PC-9 (cell line): ENCODE results near the gene TINAG. TPM values are rescaled to one million over a fixed set of nuclear protein-coding genes. Genes with fewer than 3 reads are reported as not detected.

Source experiments
- BruUV-seq: library from RNA; stranded (reverse); fragments of 400-500 nt; replicated peaks from 2 replicates; lab custom pipeline; 2021; lab: Mats Ljungman, UMichigan
- CTCF ChIA-PET: fragments of 300-600 bp; sonication (Branson Sonifier 250); formaldehyde crosslinking; loops from one replicate; lab custom pipeline; 2022; ENCODE audit warnings: antibody characterized with exemption; lab: Charles Lee
- POLR2A ChIA-PET: fragments of 300-600 bp; sonication (Branson Sonifier 250); formaldehyde crosslinking; loops from one replicate; lab custom pipeline; 2022; ENCODE audit warnings: antibody characterized with exemption; ENCODE audit not compliant: unreplicated experiment; lab: Charles Lee
- DNase-seq, 2 experiments: peaks; one replicate each; pipeline versions ENCODE4 v3.0.0 to v3.0.0-alpha.2; 2015 to 2022; ENCODE audit warnings: mixed read lengths in 1 of 2
- H2AFZ ChIP-seq: fragments of 200-600 bp; sonication (generic); 2 replicates; pipeline ENCODE4 v1.8.1; 2017; ENCODE audit warnings: antibody characterized with exemption
- H3F3A ChIP-seq: fragments of 200-600 bp; sonication (generic); 2 replicates; pipeline ENCODE4 v1.8.1; 2017; ENCODE audit warnings: antibody characterized with exemption, mild to moderate bottlenecking, low read depth; ENCODE audit not compliant: insufficient read depth
- H3K27ac ChIP-seq: fragments of 200-600 bp; sonication (generic); 2 replicates; pipeline ENCODE4 v1.6.1; 2016; ENCODE audit warnings: mixed run types
- H3K27me3 ChIP-seq: fragments of 200-600 bp; sonication (generic); 2 replicates; pipeline ENCODE4 v1.6.1; 2016; ENCODE audit warnings: low read depth, mixed run types; ENCODE audit not compliant: insufficient read depth
- H3K36me3 ChIP-seq: fragments of 200-600 bp; sonication (generic); 2 replicates; pipeline ENCODE4 v1.6.1; 2016; ENCODE audit warnings: low read depth, mixed run types
- H3K4me1 ChIP-seq: fragments of 200-600 bp; sonication (generic); replicated peaks from 2 replicates; pipeline ENCODE4 v1.6.1; 2016; ENCODE audit warnings: mixed run types; ENCODE audit not compliant: insufficient read depth
- H3K4me2 ChIP-seq: fragments of 200-600 bp; sonication (generic); 2 replicates; pipeline ENCODE4 v1.6.1; 2017; ENCODE audit warnings: mixed run types
- H3K4me3 ChIP-seq: fragments of 200-600 bp; sonication (generic); 2 replicates; pipeline ENCODE4 v1.6.1; 2016; ENCODE audit warnings: mixed run types
- H3K79me2 ChIP-seq: fragments of 200-600 bp; sonication (generic); 2 replicates; pipeline ENCODE4 v1.6.1; 2017; ENCODE audit warnings: low read depth, mixed run types
- H3K9me2 ChIP-seq: fragments of 200-600 bp; sonication (generic); 2 replicates; pipeline ENCODE4 v1.8.1; 2017; ENCODE audit warnings: mild to moderate bottlenecking; ENCODE audit not compliant: insufficient read depth
- H3K9me3 ChIP-seq: fragments of 200-600 bp; sonication (generic); 2 replicates; pipeline ENCODE4 v1.8.1; 2016; ENCODE audit warnings: low read depth; ENCODE audit not compliant: insufficient read depth
- H4K20me1 ChIP-seq: fragments of 200-600 bp; sonication (generic); 2 replicates; pipeline ENCODE4 v1.8.1; 2017; ENCODE audit not compliant: insufficient read depth
- EZH2 ChIP-seq: fragments of 200-600 bp; sonication (generic); IDR thresholded peaks from 2 replicates; pipeline ENCODE4 v1.8.0; 2017; ENCODE audit warnings: antibody characterized with exemption, low read depth
- intact Hi-C: fragments of 100-400 bp; cut with micrococcal nuclease; formaldehyde crosslinking; loops from one replicate; pipeline ENCODE4 v1.10.0; 2022; ENCODE audit not compliant: unreplicated experiment
- total RNA-seq: library from RNA; stranded (reverse); gene quantifications from 2 replicates; pipeline ENCODE4 v1.2.3, GENCODE V29; 2021
- TF ChIP-seq, protein P1 (sequence below): fragments of 200-600 bp; sonication (generic); conservative IDR thresholded peaks from 2 replicates; pipeline ENCODE4 v1.6.1; 2017; ENCODE audit warnings: mixed run types, antibody characterized with exemption, mild to moderate bottlenecking, moderate library complexity

TINAG gene
- total RNA-seq, 1 experiment from 2014 or later, result not detected

DNA sequence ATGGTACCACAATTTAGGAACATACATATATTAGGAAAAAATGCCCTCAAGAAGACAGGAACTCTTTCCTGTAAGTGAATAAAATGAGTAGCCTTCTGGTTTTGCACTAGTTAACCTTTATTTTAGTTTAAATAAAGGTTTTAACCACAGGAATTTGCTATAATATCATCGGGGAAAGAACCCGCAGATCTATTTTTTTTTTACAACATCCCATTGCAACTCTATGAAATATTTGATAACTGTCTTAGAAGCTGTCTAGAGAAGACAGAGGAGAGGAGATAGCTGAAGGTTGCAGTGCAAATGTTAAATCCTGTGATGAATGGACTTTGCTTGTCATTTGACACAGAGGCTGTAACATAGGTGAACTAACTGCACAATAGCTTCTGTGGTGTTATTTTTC lies 69.5 kb downstream of the TINAG start:
- Histone ChIP-seq H3K4me1 (no peaks in the 10 kb centered on the region), H3K79me2 (no peaks in the 10 kb centered on the region), H3K27me3 (no peaks in the 10 kb centered on the region), H4K20me1 (no peaks in the 10 kb centered on the region), H3K27ac (no peak overlapping the region), H3F3A (no peaks in the 10 kb centered on the region), H3K9me3 (no peaks in the 10 kb centered on the region), H3K4me2 (no peak overlapping the region), H3K9me2 (0 out of 2 replicates have a peak, but pooled peaks cover 4% of the 10 kb centered on the region), H3K4me3 (no peak overlapping the region), H2AFZ (0 out of 2 replicates have a peak overlapping the region, but pooled peaks have one; percentile 6), H3K36me3 (no peaks in the 10 kb centered on the region)
- intact Hi-C loops, result no loop called here
- ChIA-PET CTCF (no interaction called here), POLR2A (no interaction called here)
- TF ChIP-seq, protein P1, sequence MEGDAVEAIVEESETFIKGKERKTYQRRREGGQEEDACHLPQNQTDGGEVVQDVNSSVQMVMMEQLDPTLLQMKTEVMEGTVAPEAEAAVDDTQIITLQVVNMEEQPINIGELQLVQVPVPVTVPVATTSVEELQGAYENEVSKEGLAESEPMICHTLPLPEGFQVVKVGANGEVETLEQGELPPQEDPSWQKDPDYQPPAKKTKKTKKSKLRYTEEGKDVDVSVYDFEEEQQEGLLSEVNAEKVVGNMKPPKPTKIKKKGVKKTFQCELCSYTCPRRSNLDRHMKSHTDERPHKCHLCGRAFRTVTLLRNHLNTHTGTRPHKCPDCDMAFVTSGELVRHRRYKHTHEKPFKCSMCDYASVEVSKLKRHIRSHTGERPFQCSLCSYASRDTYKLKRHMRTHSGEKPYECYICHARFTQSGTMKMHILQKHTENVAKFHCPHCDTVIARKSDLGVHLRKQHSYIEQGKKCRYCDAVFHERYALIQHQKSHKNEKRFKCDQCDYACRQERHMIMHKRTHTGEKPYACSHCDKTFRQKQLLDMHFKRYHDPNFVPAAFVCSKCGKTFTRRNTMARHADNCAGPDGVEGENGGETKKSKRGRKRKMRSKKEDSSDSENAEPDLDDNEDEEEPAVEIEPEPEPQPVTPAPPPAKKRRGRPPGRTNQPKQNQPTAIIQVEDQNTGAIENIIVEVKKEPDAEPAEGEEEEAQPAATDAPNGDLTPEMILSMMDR, result no peak
- TF ChIP-seq EZH2, result no peak
- DNase-seq, result no peak
- no TSS peak for BruUV-seq

DNA sequence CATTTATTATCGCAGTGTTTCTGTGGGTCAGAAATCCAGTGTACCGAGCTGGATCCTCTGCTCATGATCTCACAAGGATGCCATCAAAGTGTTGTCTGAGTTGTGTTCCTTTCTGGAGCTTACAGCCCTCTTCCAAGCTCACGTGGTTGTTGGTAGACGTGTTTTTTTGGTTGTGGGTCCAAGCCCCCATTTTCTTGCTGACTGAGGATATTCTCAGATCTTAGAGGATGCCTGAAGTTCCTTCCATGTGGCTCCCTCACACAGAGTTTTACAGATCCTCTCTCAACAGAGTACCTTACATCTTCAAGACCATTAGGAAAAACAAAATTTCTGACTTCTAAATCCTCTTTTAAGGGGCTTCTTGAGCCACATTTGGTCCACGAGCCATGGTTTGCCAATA lies 78.1 kb downstream of the TINAG start:
- TF ChIP-seq EZH2, result no peak
- TF ChIP-seq, protein P1, result no peak
- BruUV-seq, result no TSS peak
- Histone ChIP-seq H3K27ac (no peak overlapping the region), H3K4me3 (no peak overlapping the region), H3K79me2 (no peaks in the 10 kb centered on the region), H3K9me3 (no peaks in the 10 kb centered on the region), H3F3A (no peaks in the 10 kb centered on the region), H4K20me1 (no peaks in the 10 kb centered on the region), H3K9me2 (no peaks in the 10 kb centered on the region), H3K4me2 (no peak overlapping the region), H3K27me3 (no peaks in the 10 kb centered on the region), H2AFZ (0 out of 2 replicates have a peak overlapping the region, but pooled peaks have one; percentile 28), H3K4me1 (no peaks in the 10 kb centered on the region), H3K36me3 (no peaks in the 10 kb centered on the region)
- POLR2A ChIA-PET, result no interaction called here
- DNase-seq, result no peak
- intact Hi-C loops, result no loop called here
- CTCF ChIA-PET, result no interaction called here

DNA sequence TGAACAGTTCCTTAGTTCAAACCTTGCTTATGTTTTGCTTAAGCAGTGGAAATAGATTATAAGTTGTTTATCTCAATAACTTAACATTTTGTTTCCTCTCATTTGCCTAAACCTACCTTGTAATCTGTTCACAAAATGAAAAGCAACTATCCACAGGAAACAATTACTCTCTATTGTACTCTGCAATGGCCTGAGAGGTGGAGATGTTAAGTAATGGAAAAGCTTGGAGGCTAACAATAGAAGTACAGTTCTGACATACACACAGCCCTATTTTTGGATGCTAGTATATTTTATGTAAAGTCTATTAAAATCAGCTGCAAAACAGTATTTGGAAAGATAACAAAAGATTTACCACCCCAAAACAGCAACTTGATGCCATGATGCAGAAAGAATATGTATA lies 82.1 kb downstream of the TINAG start:
- H4K20me1 ChIP-seq, result no peaks in the 10 kb centered on the region
- no peaks in the 10 kb centered on the region for H3K27me3 ChIP-seq
- no peaks in the 10 kb centered on the region; the same call in 1 of the 2 replicates for H3K9me2 ChIP-seq
- H3K4me1 ChIP-seq, result no peaks in the 10 kb centered on the region
- no peak overlapping the region for H3K4me2 ChIP-seq
- DNase-seq, result no peak
- no peaks in the 10 kb centered on the region for H3K79me2 ChIP-seq
- no peaks in the 10 kb centered on the region for H3K9me3 ChIP-seq
- no peak overlapping the region for H2AFZ ChIP-seq
- intact Hi-C loops, result no loop called here
- no peak overlapping the region for H3K27ac ChIP-seq
- no peaks in the 10 kb centered on the region for H3K36me3 ChIP-seq
- ChIA-PET CTCF (no interaction called here), POLR2A (no interaction called here)
- no peaks in the 10 kb centered on the region for H3F3A ChIP-seq
- TF ChIP-seq, protein P1, result no peak
- no peak for TF ChIP-seq EZH2
- BruUV-seq, result no TSS peak
- H3K4me3 ChIP-seq, result no peak overlapping the region
